Lung microvascular endothelial cell (primary cell): ENCODE data around the gene LAMTOR2. TPM values are rescaled to one million over a fixed set of nuclear protein-coding genes. Genes with fewer than 3 reads are reported as not detected.

Experiments
- DNase-seq, 2 donors: peaks; one replicate each; pipeline versions ENCODE4 v3.0.0 to v3.0.0-alpha.2; 2010; ENCODE audit warnings: low read depth in 2 of 2
- total RNA-seq: library from RNA; depleted of rRNA; stranded (reverse); fragments of >200 nt; gene quantifications from 2 replicates; pipeline ENCODE4 v1.2.1, GENCODE V29; 2014

Gene LAMTOR2
- total RNA-seq, 1 donor from 2014 or later = 98.6 TPM

DNA sequence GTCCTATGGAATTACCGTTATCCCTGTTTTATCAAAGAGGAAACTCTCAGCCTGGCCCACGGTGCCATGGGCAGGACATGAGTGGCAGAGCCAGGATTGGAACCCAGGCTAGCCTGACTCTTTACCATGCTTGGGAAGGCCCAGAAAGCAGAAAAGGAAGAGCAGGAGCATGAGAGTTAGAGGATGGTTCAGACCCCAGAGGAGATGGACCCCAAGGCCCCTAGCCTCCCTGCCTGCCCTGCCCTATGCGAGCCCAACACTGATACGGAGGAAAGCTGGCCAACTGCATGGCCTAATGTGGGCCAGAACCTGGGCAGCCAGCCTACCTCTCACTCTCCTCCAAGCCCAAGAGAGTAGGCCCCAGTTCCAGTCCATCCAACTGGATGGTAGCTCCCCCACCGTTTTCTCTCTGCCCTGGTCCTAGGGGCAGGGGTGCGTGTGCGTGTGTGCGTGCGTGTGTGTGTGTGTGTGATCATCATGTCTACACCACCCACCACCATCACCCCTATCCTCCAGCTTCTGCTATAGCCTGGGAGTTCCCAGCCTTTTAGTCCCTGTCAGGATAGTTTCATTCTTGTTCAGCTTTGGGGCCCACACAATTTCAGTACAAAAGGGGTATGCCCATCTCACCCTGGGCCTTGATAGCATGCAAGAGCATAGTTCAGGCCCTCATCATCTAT lies 43.1 kb downstream of the LAMTOR2 start:
- no peak for DNase-seq

DNA sequence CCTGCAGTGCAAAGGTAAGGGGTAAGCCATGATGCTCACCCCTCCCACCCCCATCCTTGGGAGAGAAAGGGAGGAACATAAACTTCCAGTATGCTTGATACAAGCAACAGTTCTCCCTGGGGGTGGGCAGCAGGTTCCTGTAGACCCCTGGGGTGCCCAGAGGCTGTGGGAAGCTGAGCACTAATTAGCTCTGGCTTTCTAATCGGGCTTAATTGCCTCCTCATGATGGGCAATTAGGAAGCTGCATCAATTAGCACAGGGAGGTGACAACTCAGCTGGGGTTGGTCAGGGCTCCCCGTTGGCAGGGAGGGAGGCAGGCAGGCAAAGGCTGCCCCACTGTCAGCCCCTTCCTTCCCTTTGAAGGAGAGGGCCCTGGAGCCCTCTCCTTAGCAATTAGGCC lies 44.2 kb downstream of the LAMTOR2 start:
- no peak for DNase-seq

DNA sequence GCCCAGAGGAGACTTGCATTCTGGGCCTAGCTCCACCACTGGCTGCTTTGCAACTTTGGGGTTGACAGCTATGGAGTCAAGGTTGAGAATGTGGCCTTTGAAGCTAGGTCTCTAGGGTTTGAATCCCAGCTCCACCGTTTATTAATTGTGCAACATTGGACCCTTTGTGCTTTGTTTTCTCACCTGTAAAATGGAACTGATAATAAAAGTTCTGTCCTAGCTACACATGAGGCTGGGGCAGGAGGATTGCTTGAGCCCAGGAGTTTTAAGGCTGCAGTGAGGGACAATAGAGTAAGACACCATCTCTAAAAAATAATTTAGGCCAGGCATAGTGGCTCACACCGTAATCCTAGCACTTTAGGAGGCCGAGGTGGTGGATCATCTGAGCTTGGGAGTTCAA lies 44.7 kb downstream of the LAMTOR2 start:
- DNase-seq = no peak

DNA sequence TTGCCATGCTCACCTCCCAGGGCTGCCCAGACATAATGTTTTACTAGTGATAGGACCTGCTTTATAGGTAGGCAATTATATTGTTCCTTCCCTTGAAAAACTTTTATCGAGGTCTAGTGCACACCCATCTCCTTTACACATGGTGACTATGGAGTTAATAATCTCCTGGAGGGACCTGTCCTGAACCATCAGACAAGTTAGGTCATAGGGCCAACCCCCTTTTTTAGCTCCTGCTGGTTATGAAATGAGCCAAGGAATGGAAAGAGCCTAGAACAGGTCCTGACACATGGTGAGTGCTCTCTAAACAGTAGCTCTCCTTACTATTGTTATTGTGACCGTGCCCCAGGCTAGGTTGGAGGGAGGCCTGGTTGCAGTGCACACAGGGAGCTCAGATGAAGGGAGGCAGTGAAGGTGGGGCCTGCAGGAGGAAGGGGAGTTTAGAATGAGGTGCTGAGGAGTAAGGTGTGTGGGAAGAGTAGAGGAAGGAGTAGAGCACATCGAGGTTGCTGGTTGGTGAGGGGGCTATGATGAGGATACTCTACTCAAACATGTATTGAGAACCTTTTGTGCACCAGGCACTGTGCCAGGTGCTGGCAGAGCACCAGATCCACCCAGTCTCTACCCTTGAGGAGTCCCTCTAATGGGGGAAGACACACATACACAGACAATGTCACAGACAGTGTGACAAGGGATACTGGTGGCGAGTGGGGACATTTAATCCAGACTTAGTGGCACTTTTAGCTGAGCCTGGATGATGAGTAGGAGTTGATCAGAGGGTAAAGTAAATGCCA lies 45.8 kb downstream of the LAMTOR2 start:
- DNase-seq = no peak

DNA sequence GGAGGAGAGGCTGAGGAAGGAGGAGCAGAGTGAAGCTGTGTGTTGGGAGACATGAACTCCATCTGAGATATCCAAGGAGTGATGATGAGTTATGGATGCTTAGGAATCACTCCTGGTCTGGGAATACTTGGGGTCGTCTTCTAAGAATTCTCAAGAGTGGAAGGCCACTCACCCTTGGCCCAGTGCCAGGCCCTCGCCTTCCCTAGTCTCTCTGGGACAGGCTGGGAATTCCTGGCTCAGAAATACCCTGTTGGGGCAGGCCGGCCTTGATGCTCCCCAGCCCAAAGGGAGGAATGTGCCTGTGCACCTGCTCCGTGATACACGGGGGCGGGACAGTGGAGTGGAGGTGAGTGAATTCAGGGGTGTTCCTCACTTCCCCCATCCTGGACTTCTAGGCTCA lies 47.3 kb downstream of the LAMTOR2 start:
- DNase-seq = peak in 1 of 2 donors; percentile 40

DNA sequence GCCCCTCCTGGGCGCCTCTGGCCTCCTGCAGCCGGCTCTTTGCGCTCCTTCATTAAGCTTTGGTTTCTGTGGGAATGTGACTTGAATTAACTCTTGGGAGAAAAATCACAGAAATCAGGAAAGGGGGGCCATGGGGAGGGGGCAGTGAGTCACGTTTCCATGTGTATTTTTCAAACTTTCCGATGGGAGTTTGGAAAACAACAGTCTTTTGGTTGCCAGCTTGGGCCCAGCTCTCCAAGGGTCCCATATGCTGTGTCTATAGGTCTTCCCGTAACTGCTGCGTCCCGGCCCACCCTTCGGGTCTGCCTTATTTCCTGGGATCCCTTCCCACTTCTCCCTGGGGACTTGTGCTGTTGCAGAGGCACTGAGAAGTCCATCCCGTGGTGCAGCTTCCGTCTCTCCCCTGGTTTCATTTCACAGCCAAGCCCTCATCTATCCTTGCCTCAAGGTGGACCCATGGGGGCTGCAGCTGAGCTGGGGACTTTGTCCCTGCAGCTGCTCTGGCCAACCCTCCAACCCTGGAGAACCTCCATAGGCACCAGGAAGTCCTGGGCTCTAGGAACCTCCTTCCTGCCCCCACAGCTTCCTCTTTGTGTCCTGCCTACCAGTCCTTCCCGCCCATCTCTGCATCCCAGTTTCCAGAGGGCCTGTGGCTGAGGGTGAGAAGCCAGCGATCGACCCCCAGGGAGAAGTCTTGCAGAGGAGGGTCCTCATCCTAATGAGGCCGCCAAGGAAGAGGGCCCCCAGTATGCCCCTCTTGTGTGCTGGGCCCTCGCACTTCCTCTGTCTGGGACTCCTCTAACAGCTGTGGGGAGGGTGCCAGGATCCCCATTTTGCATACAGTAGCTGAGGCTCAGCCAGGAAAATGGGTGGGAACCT lies 48.3 kb downstream of the LAMTOR2 start:
- peak; percentile 83 to 85 for DNase-seq

DNA sequence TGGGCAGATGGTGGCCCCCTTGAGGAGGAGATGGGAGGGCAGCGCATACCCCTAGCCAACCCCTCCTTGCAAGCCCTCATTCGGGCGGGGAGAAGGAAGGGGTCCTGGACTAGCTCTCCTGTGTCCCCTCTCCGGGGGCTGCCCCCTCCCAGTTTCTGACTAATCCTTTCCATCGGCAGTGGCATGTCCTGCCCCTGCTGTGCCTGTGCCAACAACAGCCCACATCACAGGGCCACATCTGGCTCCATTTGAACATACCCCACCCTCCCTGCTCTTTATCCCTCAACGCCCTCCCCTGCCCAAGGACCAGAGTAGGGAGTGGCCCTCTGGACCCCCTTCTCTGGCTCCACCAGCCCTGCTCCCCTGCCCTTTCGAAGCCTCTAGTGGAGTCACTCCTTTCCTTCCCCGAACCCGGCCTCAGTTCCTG lies 49.0 kb downstream of the LAMTOR2 start:
- peak; percentile 60 to 86 for DNase-seq

DNA sequence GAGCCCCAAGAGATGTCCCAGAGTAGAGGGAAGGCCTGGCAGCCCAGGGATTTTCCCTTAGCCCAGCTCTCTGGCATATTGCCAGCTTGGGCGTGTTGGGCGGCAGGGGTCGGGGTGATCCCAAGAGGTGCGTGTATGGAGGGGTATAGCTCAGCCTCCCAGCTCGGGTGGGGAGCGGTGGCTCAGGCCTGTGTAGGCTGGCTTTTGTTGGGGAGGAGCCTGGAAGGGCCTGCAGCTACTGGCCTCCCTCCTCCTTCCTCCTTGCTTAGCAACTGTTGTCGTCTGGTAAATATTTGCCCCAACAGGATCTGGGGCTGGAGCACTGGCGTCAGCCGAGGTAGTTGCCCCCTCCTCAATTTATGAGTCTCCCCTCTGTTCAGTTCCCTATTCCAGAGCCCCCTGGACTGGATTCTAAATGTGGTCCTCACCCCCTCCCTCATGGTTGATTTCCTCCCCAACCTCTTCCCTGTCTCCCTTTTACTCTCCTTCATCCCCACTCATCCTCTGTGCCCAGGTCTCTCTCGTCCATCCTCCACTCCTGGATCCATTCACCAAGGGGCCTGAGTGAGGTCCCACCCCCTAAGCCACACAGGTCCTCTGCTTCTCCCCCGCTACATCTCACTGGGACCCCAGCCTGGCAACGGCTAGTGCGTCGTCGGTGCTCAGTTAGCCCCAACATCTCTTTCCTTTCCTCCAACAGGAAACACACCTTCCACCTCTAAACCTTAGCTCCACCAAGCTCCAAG lies 49.7 kb downstream of the LAMTOR2 start:
- peak; percentile 89 to 96 for DNase-seq

DNA sequence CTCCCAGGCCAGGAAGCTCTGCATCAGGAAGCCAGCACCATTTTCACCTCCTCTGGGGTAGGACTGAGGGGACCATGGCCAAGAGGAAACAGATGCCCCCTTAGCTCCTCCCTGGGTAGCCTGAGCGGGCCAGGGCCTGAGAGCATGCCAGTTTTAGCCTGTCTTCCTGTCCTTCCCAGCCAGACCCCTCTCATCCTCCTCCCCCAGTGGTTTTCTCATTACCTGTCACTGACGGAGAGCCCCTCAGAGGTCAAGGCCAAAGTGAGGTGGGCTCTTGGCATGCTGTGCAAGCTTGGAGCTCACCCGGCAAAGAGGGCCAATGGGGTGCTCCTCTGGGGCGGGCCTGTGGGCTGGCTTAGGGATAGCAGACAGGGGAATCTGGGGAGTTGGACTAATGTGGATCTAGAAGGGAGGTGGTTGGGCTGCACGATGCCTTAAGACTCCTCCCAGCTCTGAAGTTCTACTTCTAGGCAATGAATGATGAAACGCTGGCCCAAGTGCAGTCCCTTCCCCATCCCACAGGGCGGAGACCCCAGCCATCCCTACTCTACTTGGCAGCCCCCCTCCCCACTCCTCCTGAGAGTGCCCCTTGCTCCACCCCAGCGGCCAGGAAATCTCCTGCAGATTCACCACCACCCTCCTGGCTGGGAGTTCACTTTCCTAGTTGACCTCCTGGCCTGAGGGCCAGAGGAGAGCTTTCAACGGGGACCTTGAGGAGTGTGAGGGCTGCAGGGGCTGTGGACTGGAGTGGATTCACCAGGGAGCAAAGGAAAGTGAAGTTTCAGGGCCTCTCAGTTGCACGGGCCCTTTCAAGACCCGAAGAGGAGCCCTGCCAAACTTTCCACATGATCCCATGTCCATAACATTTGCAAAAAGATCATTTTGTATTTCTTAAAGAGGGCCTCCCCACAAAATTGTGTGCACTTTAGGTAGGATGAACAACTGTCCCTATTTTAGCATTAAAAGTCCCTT lies 50.6 kb downstream of the LAMTOR2 start:
- peak; percentile 32 to 68 for DNase-seq

DNA sequence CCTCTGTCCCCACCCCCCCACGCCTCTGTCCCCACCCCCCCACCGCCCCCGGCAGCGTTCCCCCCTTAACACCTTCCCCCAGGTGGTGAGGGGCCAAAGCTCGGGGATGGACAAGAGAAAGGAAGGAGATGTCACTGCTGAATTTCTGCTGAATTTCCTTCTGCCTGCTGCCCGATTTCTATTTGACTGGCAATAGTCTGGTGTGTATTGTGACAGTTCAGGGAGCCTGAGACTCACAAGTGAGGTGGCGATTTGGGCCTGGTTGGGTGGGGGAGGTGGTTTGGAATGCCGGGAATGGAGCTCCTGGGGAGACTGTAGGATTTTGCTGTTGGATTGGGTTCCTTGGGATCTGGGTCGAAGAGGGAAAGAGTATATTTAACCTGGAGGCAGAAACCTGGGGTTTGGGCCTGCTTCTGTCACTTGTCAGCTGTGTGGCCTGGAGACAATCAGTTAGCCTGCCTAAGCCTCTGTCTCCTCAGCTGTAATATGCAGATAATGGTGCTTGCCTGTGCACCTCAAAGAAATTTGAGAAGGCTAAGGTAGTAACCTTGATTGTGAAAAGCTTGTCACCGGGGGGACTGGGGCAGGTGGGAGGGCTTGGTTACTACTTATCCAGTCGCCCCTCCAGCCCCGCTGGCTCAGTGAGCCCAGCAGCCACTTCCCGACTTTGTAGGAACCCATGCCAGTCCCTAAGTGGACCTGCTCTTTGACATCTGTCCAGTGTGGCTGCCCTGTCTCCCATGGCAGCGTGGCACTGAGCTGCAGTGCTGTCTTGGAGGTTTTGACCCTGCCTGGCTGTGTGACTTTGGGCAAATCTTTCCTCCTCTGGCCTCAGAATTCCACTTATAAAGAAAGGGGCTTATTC lies 52.3 kb downstream of the LAMTOR2 start:
- no peak for DNase-seq

DNA sequence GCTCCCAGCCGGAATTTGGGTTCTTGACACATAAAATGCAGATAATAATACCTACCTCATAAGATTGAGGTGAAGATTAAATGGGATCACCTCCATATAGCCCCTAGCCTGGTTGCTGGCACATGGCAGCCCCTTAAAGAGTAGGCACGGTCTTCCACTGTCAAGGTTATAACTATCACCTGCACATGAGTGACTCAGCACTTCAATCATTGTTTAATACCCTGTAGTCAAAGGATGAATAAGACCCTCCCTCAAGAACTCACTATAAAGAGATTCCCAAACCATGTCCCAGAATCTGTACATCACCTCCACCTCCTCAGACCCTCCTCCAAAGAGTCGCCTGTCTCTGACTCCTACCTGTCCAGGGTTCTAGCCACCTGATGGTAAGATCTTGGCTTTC lies 53.5 kb downstream of the LAMTOR2 start:
- no peak for DNase-seq

Other genes with a start within 250 kb of the LAMTOR2 start
- 14.6 and 27.4 TPM in 2 replicates for gene GON4L, start 197.6 kb upstream of the LAMTOR2 start, total RNA-seq
- gene SYT11, start 195.2 kb upstream of the LAMTOR2 start, total RNA-seq = 15.5 and 24.6 TPM in 2 replicates
- 19.0 and 26.0 TPM in 2 replicates for gene RIT1, start 143.4 kb upstream of the LAMTOR2 start, total RNA-seq
- gene KHDC4, start 120.4 kb upstream of the LAMTOR2 start, total RNA-seq = 9.4 and 13.5 TPM in 2 replicates
- not detected in 2 replicates for gene RXFP4, start 113.1 kb upstream of the LAMTOR2 start, total RNA-seq
- 59.3 and 69.4 TPM in 2 replicates for gene ARHGEF2, start 76.2 kb upstream of the LAMTOR2 start, total RNA-seq
- 342 and 396 TPM in 2 replicates for gene SSR2, start 33.8 kb upstream of the LAMTOR2 start, total RNA-seq
- gene UBQLN4, start 984 bp upstream of the LAMTOR2 start, total RNA-seq = 9.8 and 12.1 TPM in 2 replicates
- not detected in 2 replicates for gene RAB25, start 6.4 kb downstream of the LAMTOR2 start, total RNA-seq
- 3.4 and 4.8 TPM in 2 replicates for gene MEX3A, start 27.7 kb downstream of the LAMTOR2 start, total RNA-seq
- gene LMNA, start 59.9 kb downstream of the LAMTOR2 start, total RNA-seq = 187 and 399 TPM in 2 replicates
- 0.20 and 0.44 TPM in 2 replicates for gene SEMA4A, start 98.8 kb downstream of the LAMTOR2 start, total RNA-seq
- gene SLC25A44, start 139.3 kb downstream of the LAMTOR2 start, total RNA-seq = 7.0 and 9.3 TPM in 2 replicates
- gene PMF1, start 158.2 kb downstream of the LAMTOR2 start, total RNA-seq = 39.9 and 45.8 TPM in 2 replicates
- under 0.01 and 0.20 TPM in 2 replicates for gene BGLAP, start 187.4 kb downstream of the LAMTOR2 start, total RNA-seq
- 0.22 and 0.60 TPM in 2 replicates for gene PAQR6, start 193.3 kb downstream of the LAMTOR2 start, total RNA-seq
- 29.9 and 53.2 TPM in 2 replicates for gene SMG5, start 228.0 kb downstream of the LAMTOR2 start, total RNA-seq
- gene TMEM79, start 229.5 kb downstream of the LAMTOR2 start, total RNA-seq = 0.44 and 0.79 TPM in 2 replicates
- 38.3 and 56.4 TPM in 2 replicates for gene GLMP, start 240.9 kb downstream of the LAMTOR2 start, total RNA-seq
- 0.20 TPM in 1 of 2 replicates, not detected in the other for gene VHLL, start 244.5 kb downstream of the LAMTOR2 start, total RNA-seq